PC-9 (cell line): ENCODE results near the gene TUSC1. TPM values are rescaled to one million over a fixed set of nuclear protein-coding genes. Genes with fewer than 3 reads are reported as not detected.

Experiments
- Bru-seq: library from RNA; stranded (reverse); fragments of 400-500 nt; gene quantifications from one replicate; lab custom pipeline; 2021; lab: Mats Ljungman, UMichigan
- BruChase-seq, 2 experiments: library from RNA; stranded (reverse); fragments of 400-500 nt; gene quantifications; one replicate each; lab custom pipeline; 2021; lab: Mats Ljungman, UMichigan
- BruUV-seq: library from RNA; stranded (reverse); fragments of 400-500 nt; replicated peaks from 2 replicates; lab custom pipeline; 2021; lab: Mats Ljungman, UMichigan
- CTCF ChIA-PET: fragments of 300-600 bp; sonication (Branson Sonifier 250); formaldehyde crosslinking; loops from one replicate; lab custom pipeline; 2022; ENCODE audit warnings: antibody characterized with exemption; lab: Charles Lee
- POLR2A ChIA-PET: fragments of 300-600 bp; sonication (Branson Sonifier 250); formaldehyde crosslinking; loops from one replicate; lab custom pipeline; 2022; ENCODE audit warnings: antibody characterized with exemption; ENCODE audit not compliant: unreplicated experiment; lab: Charles Lee
- DNase-seq, 2 experiments: peaks; one replicate each; pipeline versions ENCODE4 v3.0.0 to v3.0.0-alpha.2; 2015 to 2022; ENCODE audit warnings: mixed read lengths in 1 of 2
- H2AFZ ChIP-seq: fragments of 200-600 bp; sonication (generic); 2 replicates; pipeline ENCODE4 v1.8.1; 2017; ENCODE audit warnings: antibody characterized with exemption
- H3F3A ChIP-seq: fragments of 200-600 bp; sonication (generic); 2 replicates; pipeline ENCODE4 v1.8.1; 2017; ENCODE audit warnings: antibody characterized with exemption, mild to moderate bottlenecking, low read depth; ENCODE audit not compliant: insufficient read depth
- H3K27ac ChIP-seq: fragments of 200-600 bp; sonication (generic); 2 replicates; pipeline ENCODE4 v1.6.1; 2016; ENCODE audit warnings: mixed run types
- H3K27me3 ChIP-seq: fragments of 200-600 bp; sonication (generic); 2 replicates; pipeline ENCODE4 v1.6.1; 2016; ENCODE audit warnings: low read depth, mixed run types; ENCODE audit not compliant: insufficient read depth
- H3K36me3 ChIP-seq: fragments of 200-600 bp; sonication (generic); 2 replicates; pipeline ENCODE4 v1.6.1; 2016; ENCODE audit warnings: low read depth, mixed run types
- H3K4me1 ChIP-seq: fragments of 200-600 bp; sonication (generic); replicated peaks from 2 replicates; pipeline ENCODE4 v1.6.1; 2016; ENCODE audit warnings: mixed run types; ENCODE audit not compliant: insufficient read depth
- H3K4me2 ChIP-seq: fragments of 200-600 bp; sonication (generic); 2 replicates; pipeline ENCODE4 v1.6.1; 2017; ENCODE audit warnings: mixed run types
- H3K4me3 ChIP-seq: fragments of 200-600 bp; sonication (generic); 2 replicates; pipeline ENCODE4 v1.6.1; 2016; ENCODE audit warnings: mixed run types
- H3K79me2 ChIP-seq: fragments of 200-600 bp; sonication (generic); 2 replicates; pipeline ENCODE4 v1.6.1; 2017; ENCODE audit warnings: low read depth, mixed run types
- H3K9me2 ChIP-seq: fragments of 200-600 bp; sonication (generic); 2 replicates; pipeline ENCODE4 v1.8.1; 2017; ENCODE audit warnings: mild to moderate bottlenecking; ENCODE audit not compliant: insufficient read depth
- H3K9me3 ChIP-seq: fragments of 200-600 bp; sonication (generic); 2 replicates; pipeline ENCODE4 v1.8.1; 2016; ENCODE audit warnings: low read depth; ENCODE audit not compliant: insufficient read depth
- H4K20me1 ChIP-seq: fragments of 200-600 bp; sonication (generic); 2 replicates; pipeline ENCODE4 v1.8.1; 2017; ENCODE audit not compliant: insufficient read depth
- EZH2 ChIP-seq: fragments of 200-600 bp; sonication (generic); IDR thresholded peaks from 2 replicates; pipeline ENCODE4 v1.8.0; 2017; ENCODE audit warnings: antibody characterized with exemption, low read depth
- intact Hi-C: fragments of 100-400 bp; cut with micrococcal nuclease; formaldehyde crosslinking; loops from one replicate; pipeline ENCODE4 v1.10.0; 2022; ENCODE audit not compliant: unreplicated experiment
- long read RNA-seq: library from polyadenylated mRNA; stranded (forward); transcript quantifications from one replicate; pipeline ENCODE4 v2.0.0, GENCODE V29; 2022
- total RNA-seq: library from RNA; stranded (reverse); gene quantifications from 2 replicates; pipeline ENCODE4 v1.2.3, GENCODE V29; 2021
- TF ChIP-seq, protein P1 (sequence below): fragments of 200-600 bp; sonication (generic); conservative IDR thresholded peaks from 2 replicates; pipeline ENCODE4 v1.6.1; 2017; ENCODE audit warnings: mixed run types, antibody characterized with exemption, mild to moderate bottlenecking, moderate library complexity

The TUSC1 gene
- total RNA-seq, result 0.39 and 0.88 TPM in 2 replicates
- Bru-seq, nascent RNA, result percentile 15 among the genes with signal in this experiment
- BruChase-seq, experiment 1, labeled RNA remaining after a 2-hour chase, result percentile 33 among the genes with signal in this experiment
- BruChase-seq, experiment 2, labeled RNA remaining after a 6-hour chase, result percentile 49 among the genes with signal in this experiment
- long read RNA-seq, result 0 reads

DNA sequence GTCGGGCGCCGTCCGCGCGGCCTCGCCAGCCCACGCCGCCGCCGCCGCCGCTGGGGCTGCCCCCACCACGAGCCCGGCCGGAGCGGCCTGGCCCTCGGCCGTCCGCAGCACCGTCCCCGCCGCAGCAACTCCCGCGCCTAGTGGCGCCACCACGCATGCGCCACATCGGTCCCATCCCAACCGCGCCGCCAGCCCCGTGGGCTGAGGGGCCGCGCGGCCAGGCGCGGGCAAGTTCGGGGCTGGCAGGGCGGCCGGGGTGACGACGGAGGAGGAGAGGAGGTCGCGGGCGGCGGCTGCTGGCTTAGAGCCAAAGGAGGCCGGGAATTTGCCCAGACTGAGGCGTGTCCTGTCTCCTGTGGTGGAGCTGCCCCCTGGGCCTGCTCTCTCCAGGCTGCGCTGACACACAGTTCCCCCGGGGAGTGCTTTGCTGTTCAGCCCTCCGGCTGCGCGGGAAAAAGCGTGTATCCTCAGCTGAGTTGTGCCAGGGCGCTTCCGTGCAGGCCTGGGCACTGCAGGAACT lies at the start of gene TUSC1:
Gene TUSC1 (minus strand): TSS at position 298 of the 520 bp plus-strand sequence. CDS start 132 bp downstream, at position 166.
- Histone ChIP-seq H3K27ac (peak within 1 kb of the TSS; percentile 72), H3F3A (0 out of 2 replicates have a peak, but pooled peaks cover 4% of the 10 kb centered on the region), H3K4me2 (peak within 1 kb of the TSS; percentile 81), H2AFZ (peak within 1 kb of the TSS; percentile 93), H4K20me1 (no peaks in the 10 kb centered on the region), H3K4me3 (peak within 1 kb of the TSS; percentile 75), H3K4me1 (peaks cover 14% of the 10 kb centered on the region), H3K79me2 (no peaks in the 10 kb centered on the region), H3K27me3 (no peaks in the 10 kb centered on the region), H3K36me3 (no peaks in the 10 kb centered on the region), H3K9me2 (no peaks in the 10 kb centered on the region), H3K9me3 (no peaks in the 10 kb centered on the region)
- POLR2A ChIA-PET, result no interaction called here
- CTCF ChIA-PET, result interaction anchor here (0.6 kb wide), 1 partner anchor 662 kb away, joined by 11 read pairs; no protein-coding TSS in a partner anchor
- peak; percentile 21 to 72 for DNase-seq
- no TSS peak for BruUV-seq
- intact Hi-C loops, result no loop called here
- TF ChIP-seq, protein P1, sequence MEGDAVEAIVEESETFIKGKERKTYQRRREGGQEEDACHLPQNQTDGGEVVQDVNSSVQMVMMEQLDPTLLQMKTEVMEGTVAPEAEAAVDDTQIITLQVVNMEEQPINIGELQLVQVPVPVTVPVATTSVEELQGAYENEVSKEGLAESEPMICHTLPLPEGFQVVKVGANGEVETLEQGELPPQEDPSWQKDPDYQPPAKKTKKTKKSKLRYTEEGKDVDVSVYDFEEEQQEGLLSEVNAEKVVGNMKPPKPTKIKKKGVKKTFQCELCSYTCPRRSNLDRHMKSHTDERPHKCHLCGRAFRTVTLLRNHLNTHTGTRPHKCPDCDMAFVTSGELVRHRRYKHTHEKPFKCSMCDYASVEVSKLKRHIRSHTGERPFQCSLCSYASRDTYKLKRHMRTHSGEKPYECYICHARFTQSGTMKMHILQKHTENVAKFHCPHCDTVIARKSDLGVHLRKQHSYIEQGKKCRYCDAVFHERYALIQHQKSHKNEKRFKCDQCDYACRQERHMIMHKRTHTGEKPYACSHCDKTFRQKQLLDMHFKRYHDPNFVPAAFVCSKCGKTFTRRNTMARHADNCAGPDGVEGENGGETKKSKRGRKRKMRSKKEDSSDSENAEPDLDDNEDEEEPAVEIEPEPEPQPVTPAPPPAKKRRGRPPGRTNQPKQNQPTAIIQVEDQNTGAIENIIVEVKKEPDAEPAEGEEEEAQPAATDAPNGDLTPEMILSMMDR, result no peak
- no peak for TF ChIP-seq EZH2

DNA sequence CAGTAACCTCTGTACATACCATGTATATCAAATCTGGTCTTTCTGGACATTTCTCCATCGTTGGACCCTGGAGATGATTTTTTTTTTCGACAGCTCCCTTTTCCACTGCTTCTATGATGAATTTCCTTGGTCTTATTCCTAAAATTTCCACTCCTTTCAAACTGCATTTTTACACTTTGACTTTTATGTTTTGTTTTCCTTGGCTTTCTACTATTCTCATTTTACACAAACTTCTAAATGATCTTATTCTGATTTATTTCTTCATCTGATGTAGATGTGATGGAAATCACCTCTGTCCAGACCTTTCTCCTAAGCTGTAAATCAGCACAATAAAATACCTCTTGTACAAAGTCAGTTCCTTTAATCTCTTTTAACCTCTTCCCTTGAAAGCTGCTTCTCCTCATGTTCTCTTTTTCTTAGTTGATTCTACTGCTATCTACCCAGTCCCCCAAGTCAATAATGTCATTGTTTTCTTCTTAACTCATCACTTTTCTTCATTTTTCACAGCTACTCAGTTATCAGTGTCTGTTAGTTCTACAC lies 48.7 kb upstream of the TUSC1 start:
- ChIA-PET CTCF (no interaction called here), POLR2A (no interaction called here)
- Histone ChIP-seq H4K20me1 (no peaks in the 10 kb centered on the region), H3K9me2 (no peaks in the 10 kb centered on the region), H3K4me1 (no peaks in the 10 kb centered on the region), H3K27ac (no peak overlapping the region), H3K4me3 (no peak overlapping the region), H3F3A (no peaks in the 10 kb centered on the region), H3K79me2 (no peaks in the 10 kb centered on the region), H3K36me3 (no peaks in the 10 kb centered on the region), H2AFZ (no peak overlapping the region), H3K27me3 (no peaks in the 10 kb centered on the region), H3K9me3 (no peaks in the 10 kb centered on the region), H3K4me2 (no peak overlapping the region)
- TF ChIP-seq EZH2, result no peak
- TF ChIP-seq, protein P1, result no peak
- no peak for DNase-seq
- intact Hi-C loops, result no loop called here
- no TSS peak for BruUV-seq

DNA sequence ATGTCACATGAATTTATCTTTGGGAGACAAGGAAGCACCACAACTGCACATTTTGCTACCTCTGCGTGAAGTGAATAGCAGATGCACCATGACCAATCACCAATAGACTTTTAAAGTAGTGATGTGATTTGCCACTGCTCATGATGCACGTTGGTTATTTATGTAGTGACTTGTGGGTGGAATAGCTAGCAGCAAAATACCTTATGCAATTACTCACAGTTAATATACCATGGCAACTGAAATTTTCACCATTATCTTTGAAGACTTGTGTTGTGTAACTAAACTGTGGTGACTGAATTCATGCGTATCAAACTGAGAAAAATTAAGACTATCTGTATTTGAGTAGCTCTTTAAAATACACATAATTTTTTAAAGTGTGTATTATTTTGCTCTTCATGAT lies 46.2 kb upstream of the TUSC1 start:
- ChIA-PET POLR2A (interaction anchor here (0.5 kb wide), 1 partner anchor 225 kb away, joined by 3 read pairs; no protein-coding TSS in a partner anchor), CTCF (no interaction called here)
- no peaks in the 10 kb centered on the region for H3K79me2 ChIP-seq
- H3K9me3 ChIP-seq, result no peaks in the 10 kb centered on the region
- H3K4me1 ChIP-seq, result no peaks in the 10 kb centered on the region
- no peaks in the 10 kb centered on the region for H3F3A ChIP-seq
- H3K4me3 ChIP-seq, result no peak overlapping the region
- intact Hi-C loops, result no loop called here
- H3K9me2 ChIP-seq, result no peaks in the 10 kb centered on the region
- no peaks in the 10 kb centered on the region for H3K27me3 ChIP-seq
- H3K27ac ChIP-seq, result no peak overlapping the region
- H2AFZ ChIP-seq, result no peak overlapping the region
- BruUV-seq, result no TSS peak
- DNase-seq, result no peak
- no peaks in the 10 kb centered on the region for H3K36me3 ChIP-seq
- H3K4me2 ChIP-seq, result no peak overlapping the region
- TF ChIP-seq, protein P1, result no peak
- no peak for TF ChIP-seq EZH2
- no peaks in the 10 kb centered on the region for H4K20me1 ChIP-seq
